ENCODE measurements around the gene STK40.

- TF ChIP-seq, protein P1, sequence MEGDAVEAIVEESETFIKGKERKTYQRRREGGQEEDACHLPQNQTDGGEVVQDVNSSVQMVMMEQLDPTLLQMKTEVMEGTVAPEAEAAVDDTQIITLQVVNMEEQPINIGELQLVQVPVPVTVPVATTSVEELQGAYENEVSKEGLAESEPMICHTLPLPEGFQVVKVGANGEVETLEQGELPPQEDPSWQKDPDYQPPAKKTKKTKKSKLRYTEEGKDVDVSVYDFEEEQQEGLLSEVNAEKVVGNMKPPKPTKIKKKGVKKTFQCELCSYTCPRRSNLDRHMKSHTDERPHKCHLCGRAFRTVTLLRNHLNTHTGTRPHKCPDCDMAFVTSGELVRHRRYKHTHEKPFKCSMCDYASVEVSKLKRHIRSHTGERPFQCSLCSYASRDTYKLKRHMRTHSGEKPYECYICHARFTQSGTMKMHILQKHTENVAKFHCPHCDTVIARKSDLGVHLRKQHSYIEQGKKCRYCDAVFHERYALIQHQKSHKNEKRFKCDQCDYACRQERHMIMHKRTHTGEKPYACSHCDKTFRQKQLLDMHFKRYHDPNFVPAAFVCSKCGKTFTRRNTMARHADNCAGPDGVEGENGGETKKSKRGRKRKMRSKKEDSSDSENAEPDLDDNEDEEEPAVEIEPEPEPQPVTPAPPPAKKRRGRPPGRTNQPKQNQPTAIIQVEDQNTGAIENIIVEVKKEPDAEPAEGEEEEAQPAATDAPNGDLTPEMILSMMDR (conservative IDR thresholded peaks at IDR 0.05 in 1 of 2, IDR thresholded peaks at IDR 0.05 in 1 of 2; ENCODE audit: low read depth in 1 of 2, low read length in 2 of 2) = no peak
- no peak for TF ChIP-seq EZH2 (IDR thresholded peaks at IDR 0.05; ENCODE audit: low read length, missing control alignments)
These were observed 84.5 kb downstream of the STK40 start for GRCh38 chr1:36301220-36301619.
